HG02571 (cell line): ENCODE data around the gene KIF25.
"Not testable (repeated sequence)": the region's sequence is repeated elsewhere in the genome, so short reads cannot be mapped to it uniquely, and the experiment has no call there.

Source experiments
- ATAC-seq: cut with Tn5 transposase; IDR thresholded peaks from one replicate; pipeline ENCODE4 v1.9.1; 2021; ENCODE audit warnings: mild to moderate bottlenecking, moderate library complexity; ENCODE audit not compliant: unreplicated experiment

The KIF25 gene

DNA sequence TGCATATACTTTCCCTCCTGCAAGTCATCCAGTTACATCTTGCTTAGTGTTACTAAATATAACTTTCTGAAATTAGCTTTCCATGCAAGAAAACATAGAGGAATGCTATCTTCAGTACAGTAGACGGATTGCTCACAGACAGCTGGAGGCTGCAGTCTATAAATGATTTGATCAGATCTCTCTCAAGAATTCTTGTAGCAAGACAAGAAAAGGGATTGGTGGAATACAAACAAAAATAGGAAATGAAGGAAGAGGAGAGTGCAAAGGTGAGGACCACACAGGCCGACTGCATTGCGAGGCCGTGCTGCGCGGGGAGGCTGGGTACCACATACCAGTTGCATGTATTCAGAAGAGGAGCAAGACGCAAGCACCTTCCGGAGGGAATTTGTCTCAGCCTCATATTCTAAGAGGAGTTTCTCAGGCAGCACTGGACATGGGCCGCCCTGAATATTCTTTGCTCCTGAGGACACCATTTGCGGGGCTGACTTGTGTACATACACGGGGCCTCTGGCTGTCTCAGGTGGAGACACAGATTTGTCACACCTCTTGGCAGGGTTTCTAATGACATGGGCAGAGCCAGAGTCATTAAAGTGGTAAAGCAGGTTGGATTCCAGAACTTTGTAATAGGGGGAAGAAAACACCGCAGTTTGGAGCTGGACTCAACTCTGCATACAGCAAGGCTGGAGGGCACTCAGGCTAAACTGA is 22.7 kb upstream of the KIF25 start:
- ATAC-seq, result no peak

DNA sequence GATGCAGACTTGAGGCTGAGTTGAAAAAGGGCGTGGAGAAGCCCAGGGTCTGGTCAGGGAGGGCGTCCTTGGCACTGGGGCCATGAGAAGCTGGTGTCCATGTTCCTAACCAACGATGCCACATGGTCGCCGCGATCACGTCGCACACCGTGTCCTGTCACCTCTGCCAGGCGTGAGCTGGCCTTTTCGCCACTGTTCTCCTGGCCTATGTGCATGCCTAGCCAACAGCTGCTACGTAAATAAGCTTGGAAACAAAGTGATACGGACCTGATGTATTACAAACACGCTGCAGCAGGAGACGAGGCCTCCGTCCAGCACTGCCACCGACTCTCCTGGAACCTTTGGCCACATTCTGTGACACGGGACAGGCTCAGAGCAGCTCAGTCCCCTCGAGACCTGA is 22.0 kb upstream of the KIF25 start:
- ATAC-seq, result no peak

DNA sequence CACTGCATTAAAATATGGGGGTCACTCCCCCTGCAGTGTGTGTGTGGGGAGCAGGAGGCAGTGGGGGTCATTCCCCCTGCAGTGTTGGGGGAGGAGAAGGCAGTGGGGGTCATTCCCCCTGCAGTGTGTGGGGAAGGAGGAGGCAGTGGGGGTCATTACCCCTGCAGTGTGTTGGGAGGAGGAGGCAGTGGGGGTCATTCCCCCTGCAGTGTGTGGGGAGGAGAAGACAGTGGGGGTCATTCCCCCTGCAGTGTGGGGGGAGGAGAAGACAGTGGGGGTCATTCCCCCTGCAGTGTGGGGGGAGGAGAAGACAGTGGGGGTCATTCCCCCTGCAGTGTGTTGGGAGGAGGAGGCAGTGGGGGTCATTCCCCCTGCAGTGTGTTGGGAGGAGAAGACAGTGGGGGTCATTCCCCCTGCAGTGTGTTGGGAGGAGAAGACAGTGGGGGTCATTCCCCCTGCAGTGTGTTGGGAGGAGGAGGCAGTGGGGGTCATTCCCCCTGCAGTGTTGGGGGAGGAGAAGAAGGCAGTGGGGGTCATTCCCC is 21.3 kb upstream of the KIF25 start:
- ATAC-seq, result not testable (repeated sequence)

DNA sequence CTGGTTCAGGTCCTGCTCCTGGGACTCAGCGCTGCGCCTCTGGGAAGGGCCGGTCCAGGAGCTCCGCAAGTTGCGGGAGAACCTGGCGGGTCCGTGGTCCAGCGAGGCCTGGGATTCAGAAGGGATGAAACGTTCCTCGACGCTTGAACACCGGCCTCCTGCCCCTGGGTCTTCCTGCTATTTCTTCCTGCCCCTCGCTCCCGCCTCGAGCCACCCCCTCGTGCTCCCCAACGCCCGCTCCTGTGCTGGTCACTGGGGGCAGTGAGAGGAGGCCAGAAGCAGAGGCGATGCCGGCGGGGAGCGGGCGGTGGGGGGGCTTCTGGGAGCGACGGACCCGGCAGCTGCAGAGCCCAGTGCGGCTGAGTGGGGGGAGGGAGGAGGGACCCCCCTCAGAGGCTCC is 20.8 kb upstream of the KIF25 start:
- ATAC-seq, result no peak

DNA sequence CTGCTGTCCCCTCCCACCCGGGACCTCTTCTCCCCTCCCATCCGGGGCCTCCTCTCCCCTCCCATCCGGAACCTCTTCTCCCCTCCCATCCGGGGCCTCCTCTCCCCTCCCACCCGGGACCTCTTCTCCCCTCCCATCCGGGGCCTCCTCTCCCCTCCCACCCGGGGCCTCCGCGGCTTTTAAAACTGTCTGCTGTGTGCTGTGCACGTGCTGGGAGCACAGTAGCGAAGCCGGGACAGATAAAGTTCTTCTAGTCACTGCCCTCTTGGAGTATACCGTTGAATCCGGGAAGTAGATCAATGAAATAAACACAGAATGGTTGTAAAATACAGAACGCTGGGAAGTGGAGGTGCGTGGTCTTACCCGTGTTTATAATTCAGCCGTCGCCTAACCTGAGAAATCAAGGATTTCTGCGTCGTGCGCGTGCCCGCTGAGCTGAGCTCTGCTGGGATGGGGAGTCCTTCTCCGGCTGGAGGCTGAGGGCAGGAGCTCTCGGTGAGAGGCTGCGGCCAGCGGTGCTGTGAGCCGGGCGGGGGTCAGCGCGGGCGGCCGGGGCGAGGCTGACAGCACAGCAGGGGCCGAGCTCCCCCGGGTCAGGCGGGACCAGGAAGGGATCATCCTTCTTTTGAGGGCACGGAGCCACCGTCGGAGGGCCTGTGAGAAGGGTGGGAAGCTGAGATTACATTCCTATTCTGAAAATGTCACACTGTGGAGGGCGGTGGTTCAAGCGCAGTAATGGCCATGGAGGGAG is 19.6 kb upstream of the KIF25 start:
- no peak for ATAC-seq

DNA sequence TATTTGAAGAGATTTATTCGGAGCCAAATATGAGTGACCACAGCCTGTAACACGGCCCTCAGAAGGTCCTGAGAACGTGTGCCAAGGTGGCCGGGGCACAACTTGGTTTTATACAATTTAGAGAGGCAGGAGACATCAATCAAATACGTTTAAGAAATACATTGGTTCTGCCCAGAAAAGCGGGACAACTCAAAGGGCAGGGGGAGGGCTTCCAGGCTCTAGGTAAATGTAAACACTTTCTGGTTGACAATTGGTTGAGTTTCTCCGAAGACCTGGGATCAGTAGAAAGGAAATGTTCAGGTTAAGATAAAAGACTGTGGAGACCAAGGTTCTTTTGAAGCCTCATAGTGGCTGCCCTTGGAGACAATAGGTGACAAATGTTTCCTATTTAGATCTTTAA is 18.9 kb upstream of the KIF25 start:
- ATAC-seq, result no peak

DNA sequence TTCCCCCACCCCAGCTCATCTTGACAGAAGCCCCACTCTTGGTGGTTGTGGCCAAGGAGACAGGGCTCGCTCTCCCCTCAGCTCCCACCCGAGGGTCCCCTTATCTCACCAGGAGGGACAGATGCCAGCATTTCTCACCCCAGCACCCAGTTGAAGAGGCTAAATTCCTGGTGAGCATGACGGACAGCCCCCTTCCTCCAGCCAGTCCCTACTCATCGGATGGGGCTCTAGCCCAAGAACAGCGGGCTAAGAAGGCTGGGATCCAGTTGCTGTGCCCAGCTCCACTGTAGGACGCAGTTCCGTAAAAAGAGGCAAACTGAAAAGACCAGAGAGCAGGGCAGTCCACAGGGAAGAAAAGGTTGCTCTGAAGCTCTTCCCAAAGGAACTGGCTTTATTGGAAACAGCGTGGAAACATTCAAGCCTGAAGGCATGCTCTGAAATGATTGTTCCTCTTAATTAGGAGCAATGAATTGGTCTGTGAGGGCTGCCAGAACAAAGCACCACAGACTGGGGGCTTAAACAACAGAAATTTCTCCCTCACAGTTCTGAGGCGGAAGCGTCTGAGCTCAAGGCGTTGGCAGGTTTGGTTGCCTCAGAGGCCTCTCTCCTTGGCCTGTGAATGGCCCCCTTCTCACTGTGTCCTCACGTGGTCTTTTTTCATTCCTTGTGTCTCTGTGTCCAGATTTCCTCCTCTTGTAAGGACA is 17.9 kb upstream of the KIF25 start:
- ATAC-seq, result no peak

DNA sequence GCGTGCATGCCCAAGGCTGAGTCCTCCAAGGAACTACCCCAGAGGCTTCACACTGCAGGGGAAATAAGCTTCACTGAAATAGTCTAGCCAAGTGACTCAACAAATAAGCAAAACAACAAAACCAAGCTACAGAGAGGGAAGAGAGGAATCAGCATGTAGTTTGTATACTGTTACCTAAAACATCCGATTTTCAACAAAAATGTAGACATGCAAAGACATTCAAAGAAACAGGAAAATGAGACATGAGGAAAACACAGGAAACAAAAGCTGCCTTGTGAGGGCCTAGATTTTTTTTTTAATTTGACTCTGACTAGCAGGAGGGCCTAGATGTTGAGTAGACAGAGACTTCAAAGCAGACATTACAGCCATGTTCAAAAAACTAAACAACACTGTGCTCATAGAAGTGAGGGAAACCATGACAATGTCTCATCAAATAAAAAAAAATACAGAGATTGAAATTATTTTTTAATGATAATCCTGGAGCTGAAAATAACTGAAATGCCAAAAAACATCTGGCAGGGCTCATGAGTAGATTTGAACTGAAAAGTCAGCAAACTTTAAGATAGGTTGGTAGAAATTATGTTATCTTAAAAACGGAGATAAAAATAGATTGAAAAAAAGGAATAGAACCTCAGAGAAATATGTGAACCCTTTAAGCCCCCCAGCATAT is 16.4 kb upstream of the KIF25 start:
- ATAC-seq, result no peak

DNA sequence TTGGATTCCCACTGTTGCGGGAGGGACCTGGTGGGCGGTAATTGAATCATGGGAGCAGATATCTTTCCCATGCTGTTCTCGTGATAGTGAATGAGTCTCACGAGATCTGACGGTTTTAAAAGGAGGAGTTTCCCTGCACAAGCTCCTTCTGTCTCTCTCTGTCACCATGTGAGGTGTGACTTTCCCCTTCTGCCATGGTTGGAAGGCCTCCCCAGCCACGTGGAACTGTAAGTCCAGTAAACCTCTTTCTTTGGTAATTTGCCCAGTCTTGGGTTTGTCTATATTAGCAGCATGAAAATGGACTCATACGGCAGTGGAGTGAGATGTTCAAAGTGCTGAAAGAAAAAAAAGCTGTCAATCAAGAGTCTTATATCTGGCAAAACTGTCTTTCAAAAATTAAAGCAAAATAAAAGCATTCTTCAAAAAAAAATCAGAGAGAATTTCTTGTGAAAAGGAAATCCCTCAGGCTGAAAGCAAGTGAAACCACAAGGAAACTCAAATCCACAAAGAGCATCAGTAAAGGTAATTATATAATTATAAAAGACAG is 15.5 kb upstream of the KIF25 start:
- no peak for ATAC-seq

DNA sequence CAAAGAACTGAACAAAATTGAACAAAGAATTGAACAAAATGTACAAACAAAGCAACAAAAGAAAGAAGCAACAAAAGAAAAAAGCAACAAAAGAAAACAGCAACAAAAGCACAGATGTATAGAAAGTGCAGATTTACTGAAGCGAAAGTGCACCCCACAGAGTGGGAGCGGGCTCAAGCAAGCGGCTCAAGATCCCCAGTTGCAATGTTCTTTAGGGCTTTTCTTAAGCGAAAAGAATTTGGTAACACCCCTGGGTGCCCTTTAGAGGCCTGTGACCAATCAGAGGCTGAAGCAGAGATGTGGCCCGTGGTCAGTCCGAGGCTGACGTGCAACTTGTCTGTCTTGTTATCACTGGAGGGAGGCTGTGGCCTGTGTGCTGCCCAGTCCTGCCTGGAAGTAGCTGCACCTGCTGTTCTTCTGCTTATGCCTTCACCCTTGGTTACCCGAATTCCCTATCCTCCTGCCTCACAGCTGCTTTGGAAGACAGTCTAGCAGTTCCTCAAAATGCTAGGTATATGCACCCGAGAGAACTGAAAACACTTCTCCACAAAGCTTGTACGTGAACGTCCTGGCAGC is 13.2 kb upstream of the KIF25 start:
- no peak for ATAC-seq

DNA sequence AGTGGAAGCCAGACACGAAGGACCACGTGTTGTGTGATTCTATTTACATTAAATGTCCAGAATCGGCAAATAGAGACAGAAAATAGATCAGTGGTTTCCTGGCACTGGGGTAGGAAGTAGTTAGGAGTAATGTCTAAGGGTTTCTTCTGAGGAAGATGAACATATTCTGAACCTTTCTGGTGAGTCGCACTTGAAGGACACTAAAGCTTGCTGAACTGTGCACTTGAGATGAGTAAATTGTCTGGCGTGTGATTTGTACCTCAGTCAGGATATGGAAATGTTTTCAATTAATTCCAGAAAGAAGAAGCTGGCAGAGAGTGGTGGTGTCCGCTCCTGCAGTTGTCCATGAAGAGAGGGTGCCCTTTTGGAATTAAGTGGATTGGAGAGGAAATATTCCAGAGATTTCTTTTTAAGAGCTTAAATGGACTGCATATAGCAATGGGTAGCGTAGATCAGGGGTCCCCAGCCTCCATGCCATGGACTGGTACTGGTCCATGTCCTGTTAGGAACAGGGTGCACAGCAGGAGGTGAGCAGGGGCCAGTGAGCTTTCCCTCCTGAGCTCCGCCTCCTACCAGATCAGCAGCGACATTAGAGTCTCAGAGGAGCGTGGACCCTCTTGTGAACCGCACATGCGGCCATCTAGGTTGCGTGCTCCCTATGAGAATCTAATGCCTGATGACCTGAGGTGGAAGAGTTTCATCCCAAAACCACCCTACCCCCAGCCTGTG is 12.4 kb upstream of the KIF25 start:
- ATAC-seq, result no peak

DNA sequence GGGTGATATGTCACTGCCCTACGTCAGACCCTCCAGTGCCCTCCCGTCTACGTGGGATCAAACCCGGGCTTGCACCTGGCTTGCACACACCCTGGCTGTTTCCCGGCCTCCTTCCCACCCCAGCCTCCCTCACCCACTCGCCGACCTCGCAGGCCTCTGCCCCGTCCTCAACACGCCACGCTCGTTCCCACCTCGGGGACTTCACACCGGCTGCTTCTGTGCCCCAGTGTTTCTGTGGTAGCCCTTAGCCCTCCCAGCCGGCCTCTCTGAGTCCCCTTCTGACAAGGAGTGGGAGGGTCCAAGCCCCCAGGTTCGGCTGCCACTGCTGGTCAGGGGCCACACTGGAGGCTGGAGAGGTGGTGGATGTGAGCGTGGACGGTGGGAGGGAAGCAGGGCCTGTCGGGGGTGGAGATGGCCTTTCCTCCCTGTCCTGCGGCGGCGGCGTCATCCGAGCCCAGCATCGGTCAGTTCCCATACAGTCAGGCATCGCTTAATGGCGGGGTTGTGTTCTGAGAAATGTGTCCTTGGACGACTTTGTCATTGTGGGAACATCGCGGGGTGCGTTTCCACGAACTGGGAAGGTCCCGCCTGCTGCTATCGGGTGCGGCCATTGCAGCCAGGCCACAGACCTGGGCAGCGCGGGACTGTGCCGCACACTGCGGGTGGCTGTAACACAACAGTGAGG is 11.4 kb upstream of the KIF25 start:
- ATAC-seq, result no peak

DNA sequence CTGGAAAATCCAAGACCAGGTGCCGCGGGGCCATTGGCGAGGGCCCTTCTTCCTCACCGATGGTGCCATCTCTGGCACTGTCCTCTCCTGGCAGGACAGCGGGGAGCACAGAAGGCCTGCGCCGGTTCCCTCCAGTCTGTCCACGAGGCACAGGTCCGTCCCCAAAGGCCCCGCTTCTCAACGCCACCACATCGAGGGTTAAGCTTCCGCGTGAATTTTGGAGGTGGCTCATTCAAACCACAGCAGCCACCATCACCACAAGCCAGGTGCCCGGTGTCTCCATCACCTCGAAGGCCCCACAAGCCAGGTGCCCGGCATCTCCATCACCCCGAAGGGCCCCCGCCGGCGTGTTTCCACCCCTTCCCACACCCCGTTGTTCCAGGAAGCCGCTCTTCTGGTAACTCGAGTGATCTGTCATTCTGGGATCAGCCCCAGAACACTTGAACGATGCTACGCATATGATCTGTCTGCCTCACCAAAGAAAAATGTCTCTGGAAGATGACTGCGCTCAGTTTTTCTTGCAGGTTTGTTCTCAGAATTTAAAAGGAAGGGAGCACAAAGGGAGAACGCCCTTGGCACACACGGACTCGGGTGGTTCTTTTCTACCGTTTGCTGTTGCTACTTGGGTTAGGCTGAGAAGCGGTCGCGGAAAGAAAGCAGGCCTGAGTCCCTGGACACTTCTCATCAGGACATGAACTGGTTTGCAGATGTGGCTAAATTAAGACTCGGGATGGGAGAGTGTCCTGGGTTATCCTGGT is 9.9 kb upstream of the KIF25 start:
- ATAC-seq, result no peak

DNA sequence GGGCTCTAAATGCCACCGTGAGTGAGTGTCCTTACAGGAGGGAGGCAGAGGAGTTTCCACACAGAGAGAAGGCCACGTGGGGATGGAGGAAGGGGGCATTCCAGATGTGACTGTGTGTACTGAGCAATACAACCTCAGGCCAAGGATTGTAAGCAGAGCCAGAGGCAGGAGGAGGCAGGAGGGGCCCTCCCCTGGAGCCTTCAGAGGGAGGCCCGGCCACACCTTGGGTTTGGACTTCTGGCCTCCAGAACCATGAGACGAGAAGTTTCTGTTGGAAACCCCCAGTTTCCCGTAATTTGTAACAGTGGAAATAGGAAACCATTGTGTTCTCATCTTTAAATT is 9.3 kb upstream of the KIF25 start:
- no peak for ATAC-seq

DNA sequence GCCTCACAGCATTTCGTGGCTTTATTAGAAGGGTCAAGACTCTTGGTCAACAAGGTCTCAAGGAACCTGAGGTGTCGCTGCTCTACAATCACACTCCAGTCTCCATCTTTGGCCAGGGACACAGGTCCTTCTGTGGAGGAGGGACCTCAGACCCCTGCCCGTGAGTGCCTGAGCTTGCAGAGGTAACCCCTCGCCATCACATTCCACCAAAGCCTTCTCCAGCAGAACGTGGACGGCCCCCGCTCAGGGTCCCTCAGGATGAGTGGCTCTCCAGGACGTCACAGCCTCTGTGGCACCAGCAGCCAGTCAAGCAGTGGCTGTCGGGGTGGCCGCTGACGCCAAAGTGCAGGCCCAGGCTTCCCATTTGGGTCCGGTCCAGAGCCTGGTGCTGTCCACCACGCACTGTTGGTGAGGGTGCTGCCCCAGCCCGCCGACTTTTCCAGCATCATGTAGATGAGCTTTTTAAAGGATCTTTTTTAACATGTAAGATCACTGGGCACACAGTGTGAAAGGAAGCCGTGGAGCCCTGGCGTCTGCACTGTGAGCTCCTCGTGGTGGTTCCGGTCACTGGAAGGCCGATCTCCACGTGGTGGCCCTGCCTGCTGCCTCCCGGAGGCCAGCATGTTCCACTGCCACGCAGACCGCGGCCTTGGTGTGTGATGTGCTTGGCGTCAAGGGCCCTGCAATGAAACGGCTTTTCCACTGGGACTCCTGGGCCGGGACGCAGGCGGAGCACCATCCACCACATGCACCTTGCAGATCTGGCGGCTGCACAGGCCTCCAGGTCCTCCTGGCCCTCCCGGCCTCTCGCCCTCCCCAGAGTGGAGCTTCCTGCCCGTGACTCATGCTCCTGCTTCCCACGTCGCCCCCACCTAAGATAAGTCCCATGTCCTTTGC is 8.3 kb upstream of the KIF25 start:
- no peak for ATAC-seq

DNA sequence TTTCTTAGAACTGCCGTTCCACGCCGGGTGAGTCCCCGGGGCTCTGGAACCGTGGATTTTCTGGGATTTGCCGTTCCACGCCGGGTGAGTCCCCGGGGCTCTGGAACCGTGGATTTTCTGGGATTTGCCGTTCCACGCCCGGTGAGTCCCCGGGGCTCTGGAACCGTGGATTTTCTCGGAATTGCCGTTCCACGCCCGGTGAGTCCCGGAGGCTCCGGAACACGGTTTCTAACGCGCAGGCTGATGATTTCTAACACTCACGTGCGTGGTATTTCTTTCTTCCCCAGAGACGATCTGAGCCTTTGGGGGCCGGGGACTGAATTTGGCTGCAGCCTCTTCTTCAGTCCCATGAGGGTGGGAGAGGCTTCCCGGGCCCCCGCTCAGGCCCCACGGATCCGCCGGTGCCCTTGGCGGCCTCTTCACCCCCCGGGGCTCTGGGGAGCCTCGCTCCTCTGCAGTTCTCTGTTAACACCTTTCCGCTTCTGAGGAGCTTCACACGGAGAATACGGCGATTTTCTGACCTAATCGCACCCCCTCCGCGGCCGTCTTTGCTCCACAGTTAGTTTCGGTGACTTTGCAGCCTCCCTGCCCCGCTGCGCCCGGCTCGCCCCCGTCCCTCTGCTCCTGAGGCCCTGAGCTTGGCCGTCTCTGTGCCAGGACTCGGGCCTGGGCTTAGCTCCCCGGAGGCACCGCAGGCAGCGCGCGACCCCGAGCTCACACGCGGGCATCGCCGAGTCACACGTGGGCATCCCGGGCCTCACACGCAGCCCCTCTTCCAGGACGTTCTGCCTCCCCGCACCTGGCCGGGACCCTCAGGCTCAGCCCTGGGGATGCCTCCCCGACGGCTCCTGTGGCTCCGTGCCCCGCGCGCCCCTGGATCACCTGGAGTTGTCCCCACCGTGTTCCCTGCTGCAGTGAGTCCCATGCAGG is 7.2 kb upstream of the KIF25 start:
- no peak for ATAC-seq

DNA sequence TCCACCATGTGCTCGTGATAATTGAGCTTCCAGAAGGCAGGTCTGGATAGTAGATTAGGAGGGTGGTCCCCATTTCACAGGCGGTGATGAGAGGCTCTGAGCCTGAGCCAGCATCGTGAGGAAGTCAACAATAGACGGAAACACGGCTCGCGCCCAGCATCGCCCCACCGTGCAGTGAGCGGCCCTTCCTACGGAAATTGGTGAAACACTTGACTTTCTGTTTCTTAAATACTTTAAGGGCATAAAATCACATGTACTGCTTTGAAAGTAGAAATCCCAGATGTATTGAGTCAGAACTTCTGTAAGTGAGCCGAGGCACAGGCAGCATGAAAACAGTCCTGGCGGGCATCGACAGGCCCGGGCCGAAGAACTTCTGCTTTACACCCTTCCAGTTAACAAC is 4.3 kb upstream of the KIF25 start:
- no peak for ATAC-seq
